Fibroblast of the aortic adventitia (primary cell): ENCODE data around the gene PRSS33. TPM values are rescaled to one million over a fixed set of nuclear protein-coding genes. Genes with fewer than 3 reads are reported as not detected.

Source experiments
- DNase-seq: peaks from one replicate; pipeline ENCODE4 v3.0.0-alpha.2; 2010; ENCODE audit warnings: low read depth
- H3K4me3 ChIP-seq: 2 replicates; pipeline ENCODE4 v1.5.1; 2011; ENCODE audit warnings: low read depth, mild to moderate bottlenecking, control low read depth, low read length, moderate library complexity
- CTCF ChIP-seq: IDR thresholded peaks from 2 replicates; pipeline ENCODE4 v1.5.1; 2011; ENCODE audit warnings: mild to moderate bottlenecking, low read length, control low read depth, inconsistent platforms; ENCODE audit not compliant: insufficient read depth
- total RNA-seq: library from RNA; depleted of rRNA; stranded (reverse); fragments of >200 nt; gene quantifications from 2 replicates; pipeline ENCODE4 v1.2.3, GENCODE V29; 2012; ENCODE audit warnings: low replicate concordance

The PRSS33 gene
- total RNA-seq, 1 donor = not detected

- H3K4me3 ChIP-seq = no peak overlapping the region
- no peak for TF ChIP-seq CTCF
- DNase-seq = no peak
Measured at GRCh38 chr16:2787961-2788360, 601 bp upstream of the PRSS33 start.

- no peak for TF ChIP-seq CTCF
- H3K4me3 ChIP-seq = no peak overlapping the region
- DNase-seq = no peak
Measured at GRCh38 chr16:2786826-2787151, 571 bp downstream of the PRSS33 start.

- TF ChIP-seq CTCF = no peak
- H3K4me3 ChIP-seq = no peak overlapping the region
- no peak for DNase-seq
Measured at GRCh38 chr16:2786061-2786825, 1.1 kb downstream of the PRSS33 start.

- no peak for DNase-seq
- peak; percentile 13 for TF ChIP-seq CTCF
- no peak overlapping the region for H3K4me3 ChIP-seq
Measured at GRCh38 chr16:2785101-2785991, 2.0 kb downstream of the PRSS33 start.

GRCh38 chr16:2784358-2785100, 2.8 kb downstream of the PRSS33 start:
- no peak for DNase-seq
- TF ChIP-seq CTCF = no peak
- no peak overlapping the region for H3K4me3 ChIP-seq

- H3K4me3 ChIP-seq = no peak overlapping the region
- no peak for TF ChIP-seq CTCF
- no peak for DNase-seq
Measured at GRCh38 chr16:2783581-2784357, 3.6 kb downstream of the PRSS33 start.
